ENCODE data around the gene TEX44. TPM values are rescaled to one million over a fixed set of nuclear protein-coding genes. Genes with fewer than 3 reads are reported as not detected.
"Not testable (repeated sequence)": the region's sequence is repeated elsewhere in the genome, so short reads cannot be mapped to it uniquely, and the experiment has no call there.

Gene TEX44
- total and polyA plus RNA-seq, 8 donors, result not detected

- H3K36me3 ChIP-seq, result no peaks in the 10 kb centered on the region
- H3K9me3 ChIP-seq, result no peaks in the 10 kb centered on the region
- intact Hi-C loops (cut with DNase I; ENCODE audit: low total_unique reads), result no loop called here
- no peaks in the 10 kb centered on the region for H3K4me1 ChIP-seq
- no peaks in the 10 kb centered on the region for H3K27me3 ChIP-seq
- no peak for TF ChIP-seq POLR2AphosphoS5 (IDR thresholded peaks at IDR 0.05)
- TF ChIP-seq EP300 (IDR thresholded peaks at IDR 0.05), result no peak
- no peak for TF ChIP-seq CTCF (IDR thresholded peaks at IDR 0.05)
- no peak for TF ChIP-seq POLR2A (IDR thresholded peaks at IDR 0.05)
- H3K27ac ChIP-seq, result no peak overlapping the region
- no peak for DNase-seq
- no peak overlapping the region for H3K4me3 ChIP-seq
- 56 to 75% (median 63%) methylated on average over 4 of the region's 4 CpGs for WGBS, 5 donors
These were observed 11.3 kb upstream of the TEX44 start for GRCh38 chr2:231581328-231581727.

GRCh38 chr2:231583982-231584381 lies 8.7 kb upstream of the TEX44 start:
- WGBS, 5 donors, result 68 to 77% (median 72%) methylated on average over 11 of the region's 11 CpGs
- no peaks in the 10 kb centered on the region for H3K27me3 ChIP-seq
- H3K9me3 ChIP-seq, result no peaks in the 10 kb centered on the region
- H3K36me3 ChIP-seq, result no peaks in the 10 kb centered on the region
- DNase-seq, result no peak
- TF ChIP-seq CTCF (IDR thresholded peaks at IDR 0.05), result no peak
- no peak for TF ChIP-seq POLR2A (IDR thresholded peaks at IDR 0.05)
- TF ChIP-seq EP300 (IDR thresholded peaks at IDR 0.05), result no peak
- TF ChIP-seq POLR2AphosphoS5 (IDR thresholded peaks at IDR 0.05), result no peak
- no peak overlapping the region for H3K27ac ChIP-seq
- no peaks in the 10 kb centered on the region for H3K4me1 ChIP-seq
- intact Hi-C loops (cut with DNase I; ENCODE audit: low total_unique reads), result no loop called here
- H3K4me3 ChIP-seq, result no peak overlapping the region

GRCh38 chr2:231587744-231588143 lies 4.9 kb upstream of the TEX44 start:
- DNase-seq; H3K27me3 ChIP-seq; H3K36me3 ChIP-seq; H3K4me3 ChIP-seq; H3K9me3 ChIP-seq; H3K27ac ChIP-seq; intact Hi-C loops (cut with DNase I; ENCODE audit: low total_unique reads); H3K4me1 ChIP-seq: not testable (repeated sequence)
- 86 to 100% (median 96%) methylated on average over 1 of the region's 1 CpG for WGBS, 5 donors

- WGBS, 5 donors, result 92 to 95% (median 93%) methylated on average over 7 of the region's 7 CpGs
- TF ChIP-seq POLR2A (IDR thresholded peaks at IDR 0.05) (no peak), EP300 (IDR thresholded peaks at IDR 0.05) (no peak), POLR2AphosphoS5 (IDR thresholded peaks at IDR 0.05) (no peak), CTCF (IDR thresholded peaks at IDR 0.05) (no peak)
- no peaks in the 10 kb centered on the region for H3K9me3 ChIP-seq
- no peaks in the 10 kb centered on the region for H3K27me3 ChIP-seq
- no peak for DNase-seq
- intact Hi-C loops (cut with DNase I; ENCODE audit: low total_unique reads), result no loop called here
- no peak overlapping the region for H3K27ac ChIP-seq
- no peaks in the 10 kb centered on the region for H3K36me3 ChIP-seq
- H3K4me3 ChIP-seq, result no peak overlapping the region
- H3K4me1 ChIP-seq, result peaks cover 0 to 6% (median 2%) of the 10 kb centered on the region in 4 donors
These were observed 3.0 kb upstream of the TEX44 start for GRCh38 chr2:231589656-231590055.

GRCh38 chr2:231590614-231591013 lies 2.0 kb upstream of the TEX44 start:
- Histone ChIP-seq H3K4me1 (peaks cover 0 to 6% (median 2%) of the 10 kb centered on the region in 4 donors), H3K36me3 (no peaks in the 10 kb centered on the region), H3K27me3 (no peaks in the 10 kb centered on the region), H3K4me3 (no peak overlapping the region), H3K27ac (no peak overlapping the region), H3K9me3 (no peaks in the 10 kb centered on the region)
- 25 to 46% (median 38%) methylated on average over 6 of the region's 6 CpGs for WGBS, 5 donors
- intact Hi-C loops (cut with DNase I; ENCODE audit: low total_unique reads), result no loop called here
- TF ChIP-seq EP300 (IDR thresholded peaks at IDR 0.05) (no peak), CTCF (IDR thresholded peaks at IDR 0.05) (no peak), POLR2AphosphoS5 (IDR thresholded peaks at IDR 0.05) (no peak), POLR2A (IDR thresholded peaks at IDR 0.05) (no peak)
- peak; percentile 62 to 64 for DNase-seq

Data from stomach (tissue), 9 donors.